GM12865 (cell line): ENCODE data around the gene MNX1.

ENCODE experiments used
- DNase-seq: peaks from one replicate; pipeline ENCODE4 v3.0.0; 2010; ENCODE audit warnings: low read depth
- H3K4me3 ChIP-seq: 2 replicates; pipeline ENCODE4 v1.5.1; 2011; ENCODE audit warnings: mild to moderate bottlenecking, low read depth, low read length, control low read depth
- CTCF ChIP-seq: IDR thresholded peaks from 2 replicates; pipeline ENCODE4 v1.5.1; 2011; ENCODE audit warnings: low read length, control low read depth, low read depth, inconsistent platforms; ENCODE audit not compliant: insufficient read depth; ENCODE audit errors: missing control alignments

Gene MNX1

DNA sequence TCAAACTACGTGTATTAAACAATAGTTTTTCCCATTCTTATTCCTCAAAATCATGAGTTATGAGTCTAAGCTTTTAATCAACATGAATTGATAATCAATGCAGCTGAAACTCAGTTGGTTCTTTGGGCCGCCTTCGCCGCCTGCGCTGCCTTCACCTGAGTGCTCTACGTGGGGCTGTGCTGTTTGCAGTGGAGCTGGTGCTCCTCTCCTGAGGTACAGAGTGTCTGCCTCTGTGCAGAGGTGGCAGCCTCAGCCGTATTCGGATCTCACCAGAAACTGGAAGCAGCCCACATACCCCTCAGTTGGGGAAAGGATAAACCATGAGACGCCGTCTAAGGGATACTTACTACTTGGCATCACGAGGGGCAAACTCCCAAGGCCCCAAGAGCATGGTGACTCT, 45.5 kb downstream of the MNX1 start:
- DNase-seq: no peak
- H3K4me3 ChIP-seq: no peak overlapping the region
- no peak for TF ChIP-seq CTCF

DNA sequence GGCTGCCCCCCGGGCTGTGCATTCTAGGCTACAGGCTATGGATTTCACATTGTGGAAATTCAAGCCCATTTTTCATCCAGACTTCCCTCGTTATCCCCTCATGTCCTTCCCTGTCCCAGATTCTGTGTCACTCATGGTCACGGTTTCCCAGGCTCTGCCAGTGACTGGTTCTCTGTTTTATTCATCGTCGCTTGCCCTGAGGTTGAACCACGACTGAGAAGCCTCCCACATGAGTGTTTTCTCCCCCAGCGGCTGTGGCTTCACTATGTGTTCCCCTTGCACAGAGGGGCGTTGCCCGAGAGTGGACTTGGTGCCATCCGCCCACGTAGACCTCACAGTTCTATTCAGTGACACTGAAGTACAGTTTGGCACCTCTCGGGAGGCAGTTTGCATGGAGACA, 47.0 kb downstream of the MNX1 start:
- no peak for DNase-seq
- H3K4me3 ChIP-seq: no peak overlapping the region
- TF ChIP-seq CTCF: no peak

DNA sequence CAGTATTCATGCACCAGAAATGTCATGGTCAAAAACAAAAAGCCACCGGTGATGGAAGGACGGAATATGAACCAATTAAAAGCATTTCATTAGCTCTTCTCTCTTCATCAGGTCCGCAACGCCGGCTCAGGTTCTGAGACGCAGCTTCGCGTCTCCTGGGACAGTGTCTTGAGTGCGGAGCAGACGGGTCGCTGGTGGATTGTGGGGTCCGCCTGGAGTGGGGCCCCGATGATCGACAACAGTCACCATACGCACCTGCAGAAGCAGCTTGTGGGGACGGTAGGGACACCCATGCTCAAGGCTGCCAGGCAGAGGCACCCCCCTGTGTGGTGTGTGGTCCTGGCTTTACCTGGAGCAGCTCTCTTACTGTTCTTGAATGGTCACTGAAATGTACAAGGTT, 47.6 kb downstream of the MNX1 start:
- no peak overlapping the region for H3K4me3 ChIP-seq
- TF ChIP-seq CTCF: no peak
- DNase-seq: no peak

GRCh38 chr7:156962145-156962544, 48.3 kb downstream of the MNX1 start:
- DNase-seq: no peak
- TF ChIP-seq CTCF: no peak
- H3K4me3 ChIP-seq: no peak overlapping the region

- no peak for DNase-seq
- H3K4me3 ChIP-seq: no peak overlapping the region
- no peak for TF ChIP-seq CTCF
Observed at GRCh38 chr7:156956727-156957126, 53.7 kb downstream of the MNX1 start.

GRCh38 chr7:156954941-156955340, 55.5 kb downstream of the MNX1 start:
- no peak overlapping the region for H3K4me3 ChIP-seq
- TF ChIP-seq CTCF: no peak
- DNase-seq: no peak
